NCI-H2171 (cell line): ENCODE results near the gene RHBDF1.
A peak's percentile ranks its signal among the peaks of the same experiment; 100 is the strongest.

Source experiments
- DNase-seq: peaks from one replicate; lab custom pipeline; 2025; lab: John Stamatoyannopoulos, UW

RHBDF1 gene

GRCh38 chr16:94918-95265 is 22.5 kb upstream of the RHBDF1 start:
- DNase-seq = no peak

DNA sequence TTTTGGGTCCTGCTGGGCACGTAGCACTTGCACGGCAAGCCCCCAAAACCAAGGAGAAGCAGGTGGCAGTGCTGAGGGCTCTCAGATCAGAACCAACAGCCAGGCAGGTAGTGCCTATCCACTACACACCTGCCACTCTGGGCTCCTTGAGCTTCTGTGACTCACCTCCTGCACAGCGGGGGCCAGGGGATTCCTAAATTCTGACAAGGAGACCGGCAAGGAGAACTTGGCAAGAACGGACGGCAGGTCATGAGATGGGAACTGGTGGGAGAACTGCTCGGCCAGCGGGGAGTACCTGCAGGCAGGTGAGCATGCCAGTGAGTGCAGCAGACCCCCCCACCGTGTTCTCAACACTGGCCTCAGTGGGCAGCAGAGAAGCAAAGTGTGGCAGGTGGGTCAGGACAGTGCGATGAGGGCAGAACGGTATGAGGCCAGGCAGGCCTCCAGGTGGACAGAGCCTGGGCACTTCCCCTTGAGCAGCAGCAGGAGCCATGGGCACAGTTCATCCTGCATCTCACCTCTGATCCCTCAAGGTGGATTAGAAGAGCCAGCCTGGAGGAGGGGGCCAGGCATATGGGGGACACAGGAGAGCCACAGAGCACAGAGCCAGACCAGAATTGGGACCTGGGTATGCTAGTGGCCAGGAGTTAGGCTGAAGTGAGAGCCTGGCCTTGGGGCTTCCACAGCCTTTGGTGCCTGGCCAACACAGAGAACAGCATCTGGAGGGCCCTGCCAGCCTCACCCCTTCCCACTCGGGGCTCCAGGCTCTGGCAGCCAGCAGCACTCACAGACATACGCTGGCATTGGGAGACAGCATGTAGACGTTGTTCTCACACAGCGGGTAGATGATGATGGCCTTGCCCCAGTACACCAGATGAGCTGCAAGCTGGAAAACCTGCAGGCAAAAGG is 20.3 kb upstream of the RHBDF1 start:
- no peak for DNase-seq

DNA sequence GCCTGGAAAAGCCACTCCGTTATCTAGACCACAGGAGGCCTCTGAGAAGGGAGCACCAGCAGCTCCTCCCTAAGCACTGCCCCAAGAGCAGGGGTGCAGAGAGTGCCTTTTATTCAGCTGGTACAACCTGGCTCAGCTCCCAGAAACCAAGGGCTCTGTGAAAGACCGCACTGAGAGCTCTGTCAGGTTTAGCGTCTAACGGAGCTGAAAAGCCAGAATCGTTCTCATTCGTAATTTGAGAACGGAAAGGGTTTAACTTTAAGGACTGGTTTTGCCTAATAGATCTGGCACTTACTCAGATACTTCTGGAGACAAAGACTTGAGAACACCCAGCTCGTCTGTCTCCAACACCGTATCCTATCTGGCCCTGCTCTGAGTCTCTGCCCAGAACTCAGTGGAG is 19.1 kb upstream of the RHBDF1 start:
- DNase-seq = peak; percentile 11

- no peak for DNase-seq
Measured at GRCh38 chr16:89391-90302, 17.2 kb upstream of the RHBDF1 start.

DNA sequence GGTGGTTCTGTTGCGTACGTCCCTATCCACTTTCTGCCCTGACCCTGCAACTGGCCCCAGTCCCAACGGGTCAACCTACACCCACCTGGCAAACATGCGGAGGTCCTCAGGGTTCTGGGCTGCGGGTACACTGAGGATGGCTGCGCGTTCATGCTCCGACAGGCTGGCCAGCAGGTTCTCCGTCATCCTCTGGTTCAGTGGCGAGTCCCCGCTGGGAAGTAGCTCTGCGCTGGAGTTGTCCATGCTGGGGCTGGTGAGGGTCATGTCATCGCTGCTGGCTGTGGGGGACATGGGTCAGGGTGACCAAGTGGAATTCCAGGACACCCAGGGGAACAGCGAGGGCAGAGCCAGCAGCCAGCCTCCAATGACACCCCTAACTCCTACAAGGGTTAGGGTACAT is 16.2 kb upstream of the RHBDF1 start:
- no peak for DNase-seq

DNA sequence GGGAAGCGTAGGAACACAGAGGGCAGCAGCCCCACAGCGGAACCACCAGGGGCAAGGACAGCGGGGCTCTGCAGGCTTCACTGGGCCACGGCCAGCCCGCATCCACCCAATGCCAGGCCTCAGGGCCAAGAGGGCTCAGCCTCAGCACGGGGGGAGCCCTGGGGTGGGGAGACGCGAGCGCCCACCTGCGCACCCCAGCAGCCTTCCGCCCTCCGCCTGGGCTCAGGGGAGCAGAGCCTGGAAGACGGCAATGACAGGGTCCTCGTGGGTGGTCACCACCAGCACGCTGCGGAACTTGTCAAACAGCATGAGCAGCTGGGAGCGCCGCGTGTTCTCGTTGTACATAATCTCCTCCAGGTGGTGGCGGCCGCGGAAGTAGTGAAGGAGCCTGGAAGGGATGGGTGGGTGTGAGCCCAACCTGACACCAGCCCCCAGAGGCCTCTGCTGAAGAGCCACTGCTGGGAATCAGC is 14.1 kb upstream of the RHBDF1 start:
- no peak for DNase-seq

DNA sequence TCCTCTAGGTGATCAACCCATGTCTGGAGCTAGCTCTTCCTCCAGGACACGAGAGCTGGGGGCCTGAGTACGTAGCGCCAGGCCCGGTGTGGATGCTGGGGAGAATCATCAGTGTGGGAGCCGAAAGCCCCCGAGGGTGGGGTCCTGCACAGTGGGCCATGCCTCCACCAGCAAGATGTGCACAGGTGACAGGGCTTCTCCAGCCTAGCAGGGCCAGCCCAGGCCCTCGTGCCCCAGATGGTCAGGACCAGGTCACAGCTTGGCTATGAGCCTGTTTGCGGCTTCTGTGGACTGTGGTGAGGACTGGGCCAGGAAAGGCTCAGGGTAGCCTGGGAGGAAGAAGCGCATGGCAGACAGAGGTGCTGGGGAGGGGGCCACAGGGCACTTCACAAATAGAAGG is 13.4 kb upstream of the RHBDF1 start:
- no peak for DNase-seq

DNA sequence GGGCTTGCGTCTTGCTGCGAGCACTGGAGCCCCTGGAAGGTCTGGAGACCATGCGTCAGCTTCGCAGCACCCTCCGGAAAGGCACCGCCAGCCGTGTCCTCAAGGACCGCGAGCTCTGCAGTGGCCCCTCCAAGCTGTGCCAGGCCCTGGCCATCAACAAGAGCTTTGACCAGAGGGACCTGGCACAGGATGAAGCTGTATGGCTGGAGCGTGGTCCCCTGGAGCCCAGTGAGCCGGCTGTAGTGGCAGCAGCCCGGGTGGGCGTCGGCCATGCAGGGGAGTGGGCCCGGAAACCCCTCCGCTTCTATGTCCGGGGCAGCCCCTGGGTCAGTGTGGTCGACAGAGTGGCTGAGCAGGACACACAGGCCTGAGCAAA is 13.0 kb upstream of the RHBDF1 start:
- DNase-seq = no peak

GRCh38 chr16:84718-85406 is 12.4 kb upstream of the RHBDF1 start:
- no peak for DNase-seq

- no peak for DNase-seq
Measured at GRCh38 chr16:83781-84615, 11.6 kb upstream of the RHBDF1 start.

GRCh38 chr16:83060-83603 is 10.7 kb upstream of the RHBDF1 start:
- DNase-seq = no peak

- no peak for DNase-seq
Measured at GRCh38 chr16:79151-80054, 7.0 kb upstream of the RHBDF1 start.

- DNase-seq = no peak
Measured at GRCh38 chr16:78444-79150, 6.2 kb upstream of the RHBDF1 start.

- DNase-seq = peak; percentile 60
Measured at GRCh38 chr16:77807-78443, 5.5 kb upstream of the RHBDF1 start, which contains the start of gene MPG. MPG (plus strand) TSS chr16:78225; CDS start chr16:78310, 85 bp downstream.

DNA sequence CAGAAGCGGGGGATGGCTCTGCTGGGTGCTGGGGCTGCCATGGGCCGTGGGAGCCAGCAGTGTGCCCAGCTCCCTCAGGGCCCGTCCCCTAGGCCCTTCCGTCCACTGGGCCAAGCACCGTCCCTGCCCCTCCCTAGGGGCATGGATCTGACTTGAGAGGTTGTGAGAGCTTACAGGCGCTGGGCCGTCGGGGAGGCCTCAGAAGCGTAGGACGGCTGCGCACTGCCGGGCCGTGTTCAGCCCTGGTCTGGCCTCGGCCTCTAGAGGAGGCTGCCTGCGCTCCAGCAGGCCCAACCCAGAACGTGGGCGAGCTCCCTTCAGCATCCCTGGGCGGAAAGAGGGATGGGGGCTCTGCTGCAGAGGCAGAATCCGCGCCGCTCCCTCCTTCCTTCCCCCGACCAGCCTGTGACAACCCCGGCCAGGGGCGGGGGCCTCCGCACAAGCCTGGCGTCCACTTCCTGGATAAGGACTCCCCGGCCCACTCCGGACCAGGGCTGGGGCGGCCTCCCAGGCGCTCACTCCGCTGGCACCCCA is 4.9 kb upstream of the RHBDF1 start:
- no peak for DNase-seq

DNA sequence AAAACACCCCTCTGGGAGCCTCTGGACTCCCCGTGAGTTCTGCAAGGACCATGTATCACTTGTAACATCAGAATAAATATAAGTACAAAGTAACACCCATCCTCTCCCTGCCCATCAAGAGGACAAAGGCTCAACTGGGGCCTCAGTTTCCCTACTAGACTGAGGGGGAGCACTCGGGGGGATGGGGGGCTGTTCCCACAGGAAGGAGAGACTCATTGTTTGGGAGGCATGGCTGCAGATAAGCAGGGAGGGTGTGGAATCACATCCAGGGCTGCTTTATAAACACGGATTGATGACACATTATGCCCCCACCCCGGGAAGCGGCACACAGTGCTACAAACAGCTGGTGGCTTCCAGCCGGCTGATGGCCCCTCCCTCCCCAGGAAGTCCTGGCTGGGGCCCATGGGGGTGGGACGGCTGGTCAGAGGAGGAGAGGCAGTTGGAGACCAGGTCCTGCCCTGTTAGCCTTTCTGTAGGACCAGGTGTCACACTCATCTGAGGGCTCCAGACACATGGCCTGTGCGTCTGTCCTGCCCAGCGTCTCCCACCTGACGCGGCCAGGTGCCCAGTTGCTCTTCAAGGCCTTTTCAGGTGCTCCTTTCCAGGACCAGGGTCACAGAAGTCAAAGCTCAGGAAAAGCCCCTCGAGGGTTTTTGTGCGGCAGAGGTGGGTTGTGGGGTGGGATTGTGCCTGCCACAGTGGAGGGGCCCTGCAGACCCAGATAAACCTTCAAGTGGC is 4.3 kb upstream of the RHBDF1 start:
- no peak for DNase-seq

GRCh38 chr16:75580-76501 is 3.4 kb upstream of the RHBDF1 start:
- no peak for DNase-seq
